Activated CD8-positive, alpha-beta memory T cell treated with anti-CD3 and anti-CD28 coated beads, Interleukin-2, amount 50 U/mL, for 1 hour (primary cell): ENCODE data around the gene RIPOR3.

Experiments
- DNase-seq: peaks from one replicate; pipeline ENCODE4 v3.0.0-alpha.2; 2020; ENCODE audit errors: extremely low read depth

The RIPOR3 gene

GRCh38 chr20:50690650-50691572 is at the start of gene RIPOR3:
Gene RIPOR3, minus strand, starts transcription at chr20:50691542. Its CDS starts 414 bp downstream, at chr20:50691128.
- no peak for DNase-seq

- DNase-seq: no peak
Measured at GRCh38 chr20:50737352-50737751, 46.0 kb upstream of the RIPOR3 start.

GRCh38 chr20:50735813-50736212 is 44.5 kb upstream of the RIPOR3 start:
- DNase-seq: no peak

DNA sequence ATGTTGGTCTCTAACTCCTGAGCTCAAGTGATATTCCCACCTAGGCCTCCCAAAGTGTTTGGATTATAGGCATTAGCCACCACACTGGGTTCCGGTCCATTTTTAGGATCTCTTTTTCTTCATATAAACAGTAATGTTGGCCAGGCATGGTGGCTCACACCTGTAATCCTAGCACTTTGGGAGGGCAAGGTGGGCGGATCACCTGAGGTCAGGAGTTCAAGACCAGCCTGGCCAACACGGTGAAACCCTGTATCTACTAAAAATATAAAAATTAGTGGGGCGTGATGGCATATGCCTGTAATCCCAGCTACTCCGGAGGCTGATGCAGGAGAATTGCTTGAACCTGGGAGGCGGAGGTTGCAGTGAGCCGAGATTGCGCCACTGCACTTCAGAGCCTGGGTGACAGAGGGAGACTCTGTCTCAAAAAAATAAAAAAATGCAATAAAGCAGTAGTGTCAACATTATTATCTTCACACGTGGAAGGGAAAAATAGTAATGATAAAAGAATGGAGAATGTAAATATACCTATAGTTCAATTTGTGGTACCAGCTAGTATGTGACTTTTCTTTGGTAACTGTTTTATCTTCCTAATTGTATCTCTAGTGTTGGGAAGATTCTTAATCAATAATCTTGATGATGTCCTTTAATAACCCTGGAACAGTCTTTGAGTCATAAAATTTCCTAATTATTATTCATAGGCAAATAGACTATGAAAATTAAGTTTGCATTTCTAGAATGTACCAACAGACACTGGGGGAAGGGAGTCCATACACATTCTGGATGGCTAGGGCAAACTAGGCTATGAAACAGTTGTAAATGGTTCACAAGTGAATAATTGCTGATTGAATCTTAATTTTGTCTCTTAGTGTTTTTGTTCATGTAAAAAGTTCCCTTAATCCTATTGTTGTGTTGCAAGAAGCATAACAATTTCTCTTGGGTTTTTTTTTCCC is 43.7 kb upstream of the RIPOR3 start:
- DNase-seq: no peak

GRCh38 chr20:50733644-50734349 is 42.5 kb upstream of the RIPOR3 start:
- no peak for DNase-seq

- DNase-seq: no peak
Measured at GRCh38 chr20:50731930-50732690, 40.8 kb upstream of the RIPOR3 start.

DNA sequence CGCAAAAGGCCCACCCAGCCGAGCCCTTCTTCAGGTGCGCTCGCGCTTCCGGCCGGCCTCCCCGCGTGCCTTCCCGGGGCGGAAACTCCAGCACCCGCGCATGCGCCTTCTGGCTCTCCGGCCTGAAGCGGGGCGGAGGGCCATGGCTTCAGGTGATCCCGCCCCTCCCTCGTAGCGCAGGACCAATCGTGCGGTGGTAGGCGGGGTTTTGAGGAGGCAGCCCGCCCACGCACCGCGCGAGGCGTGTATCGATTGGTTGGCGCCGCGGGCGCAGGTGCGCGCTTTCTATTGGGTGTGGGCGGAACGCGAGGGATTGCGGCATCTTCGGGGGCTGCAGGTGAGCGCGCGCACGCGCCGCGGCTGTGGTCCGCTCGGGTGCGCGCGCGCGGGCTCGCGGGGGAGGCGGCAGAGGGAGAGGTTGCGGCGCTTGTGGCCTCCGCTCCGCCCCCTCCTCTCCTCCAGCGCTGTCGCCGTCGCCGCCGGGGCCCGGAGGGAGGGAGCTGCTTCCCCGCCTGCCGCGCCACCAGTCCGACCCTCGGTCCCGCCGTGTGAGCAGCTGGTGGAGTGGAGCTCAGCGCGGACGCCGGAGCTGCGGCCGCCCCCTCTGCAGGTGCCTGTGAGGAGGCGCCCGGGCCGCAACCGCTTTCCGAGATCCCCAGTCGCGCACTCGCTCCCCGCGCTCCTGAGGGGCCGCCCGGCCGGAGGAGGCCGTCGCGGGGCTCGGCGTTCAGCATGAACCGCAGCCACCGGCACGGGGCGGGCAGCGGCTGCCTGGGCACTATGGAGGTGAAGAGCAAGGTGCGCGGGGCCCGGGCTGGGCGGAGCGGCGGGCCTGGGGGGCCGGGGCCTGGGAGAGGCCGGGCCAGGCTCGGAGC is 40.0 kb upstream of the RIPOR3 start, which contains the start of gene PARD6B:
PARD6B (plus strand) TSS at position 526 of the 875 bp plus-strand sequence; CDS start at position 733, 207 bp downstream.
- peak; percentile 99 for DNase-seq

GRCh38 chr20:50730765-50731054 is 39.4 kb upstream of the RIPOR3 start:
- DNase-seq: no peak

DNA sequence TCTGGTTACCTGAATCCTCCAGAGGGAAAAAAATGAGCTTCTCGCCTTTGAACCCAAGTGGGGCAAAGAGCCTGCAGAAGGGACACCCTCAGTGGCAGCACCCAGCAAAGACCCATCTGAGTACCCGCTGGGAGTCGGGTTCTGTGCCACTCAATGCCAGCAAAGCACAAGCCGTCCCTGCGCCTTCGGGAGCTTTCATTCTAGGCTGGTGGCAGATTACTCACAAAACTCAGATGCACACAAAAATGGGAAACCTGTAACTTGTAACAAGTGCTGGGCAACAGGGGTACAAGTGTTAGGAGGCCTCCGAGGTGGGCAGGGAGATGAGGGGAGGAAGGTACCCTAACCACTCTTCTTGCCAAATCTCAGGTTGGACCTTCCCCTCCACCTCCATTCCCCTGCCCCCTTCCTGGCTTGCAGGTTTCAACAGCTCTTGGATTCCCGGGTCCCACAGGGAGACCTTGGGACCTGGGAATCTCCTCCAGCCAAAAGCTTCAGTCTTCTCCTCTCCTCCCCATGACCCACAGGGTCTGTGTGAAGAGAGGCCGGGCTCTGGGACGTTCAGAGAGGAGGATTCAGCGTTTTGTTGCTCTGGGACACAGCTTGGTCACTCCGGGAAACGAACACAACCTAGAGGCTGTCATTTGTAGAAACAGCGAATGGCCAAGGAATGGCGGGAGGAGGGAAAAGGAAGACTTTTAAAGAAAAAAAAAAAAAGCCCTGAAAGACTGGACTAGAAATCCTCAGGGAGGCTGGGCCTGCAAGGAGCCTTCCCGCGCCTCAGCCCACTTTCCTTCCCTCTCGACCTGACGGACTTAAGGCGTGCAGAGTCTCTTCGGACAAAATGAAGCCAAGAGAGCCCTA is 38.8 kb upstream of the RIPOR3 start:
- DNase-seq: no peak

GRCh38 chr20:50728981-50729874 is 37.9 kb upstream of the RIPOR3 start:
- DNase-seq: no peak

- no peak for DNase-seq
Measured at GRCh38 chr20:50728486-50728980, 37.2 kb upstream of the RIPOR3 start.

DNA sequence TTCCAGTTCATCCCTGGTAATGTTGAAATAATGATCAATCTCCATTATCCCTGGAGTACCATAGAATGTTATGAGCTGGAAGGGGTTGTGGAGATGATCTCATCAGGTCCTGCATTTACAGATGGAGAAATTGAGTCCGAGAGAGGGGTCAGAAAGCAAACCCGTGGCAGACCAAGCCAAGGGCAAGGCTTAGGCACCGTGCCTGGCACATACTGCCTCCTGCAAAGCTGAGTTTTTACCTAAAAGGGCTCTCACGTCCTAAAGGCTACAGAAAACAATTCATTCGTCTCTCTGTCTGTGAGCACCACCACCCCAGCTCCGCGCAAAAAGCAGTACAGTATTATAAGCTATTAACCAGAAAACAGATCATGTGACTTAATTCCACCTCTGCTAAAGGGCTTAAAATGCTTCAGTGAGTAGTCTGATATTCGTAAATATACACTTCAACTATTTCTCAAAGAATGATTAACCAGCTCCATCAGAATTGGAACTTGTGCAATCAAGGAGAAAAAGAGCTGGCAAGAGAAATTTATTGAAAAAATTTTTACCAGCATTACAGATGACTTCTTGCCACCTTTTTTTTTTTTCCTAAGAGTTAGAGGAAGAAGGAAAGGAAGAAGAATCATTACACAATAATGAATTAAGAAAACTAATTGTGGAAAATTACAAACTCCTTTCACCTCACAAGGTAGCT is 36.6 kb upstream of the RIPOR3 start:
- DNase-seq: no peak

- DNase-seq: no peak
Measured at GRCh38 chr20:50726955-50727791, 35.8 kb upstream of the RIPOR3 start.

DNA sequence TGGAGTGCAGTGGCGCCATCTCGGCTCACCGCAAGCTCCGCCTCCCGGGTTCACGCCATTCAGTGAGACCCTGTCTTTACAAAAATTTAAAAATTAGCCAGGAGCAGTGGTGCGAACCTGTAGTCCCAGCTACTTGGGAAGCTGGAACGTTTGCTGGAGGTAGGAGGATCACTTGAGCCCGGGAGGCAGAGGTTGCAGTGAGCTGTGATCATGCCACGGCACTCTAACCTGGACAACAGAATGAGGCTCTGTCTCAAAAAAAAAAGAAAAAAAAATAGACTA is 34.3 kb upstream of the RIPOR3 start:
- DNase-seq: no peak

DNA sequence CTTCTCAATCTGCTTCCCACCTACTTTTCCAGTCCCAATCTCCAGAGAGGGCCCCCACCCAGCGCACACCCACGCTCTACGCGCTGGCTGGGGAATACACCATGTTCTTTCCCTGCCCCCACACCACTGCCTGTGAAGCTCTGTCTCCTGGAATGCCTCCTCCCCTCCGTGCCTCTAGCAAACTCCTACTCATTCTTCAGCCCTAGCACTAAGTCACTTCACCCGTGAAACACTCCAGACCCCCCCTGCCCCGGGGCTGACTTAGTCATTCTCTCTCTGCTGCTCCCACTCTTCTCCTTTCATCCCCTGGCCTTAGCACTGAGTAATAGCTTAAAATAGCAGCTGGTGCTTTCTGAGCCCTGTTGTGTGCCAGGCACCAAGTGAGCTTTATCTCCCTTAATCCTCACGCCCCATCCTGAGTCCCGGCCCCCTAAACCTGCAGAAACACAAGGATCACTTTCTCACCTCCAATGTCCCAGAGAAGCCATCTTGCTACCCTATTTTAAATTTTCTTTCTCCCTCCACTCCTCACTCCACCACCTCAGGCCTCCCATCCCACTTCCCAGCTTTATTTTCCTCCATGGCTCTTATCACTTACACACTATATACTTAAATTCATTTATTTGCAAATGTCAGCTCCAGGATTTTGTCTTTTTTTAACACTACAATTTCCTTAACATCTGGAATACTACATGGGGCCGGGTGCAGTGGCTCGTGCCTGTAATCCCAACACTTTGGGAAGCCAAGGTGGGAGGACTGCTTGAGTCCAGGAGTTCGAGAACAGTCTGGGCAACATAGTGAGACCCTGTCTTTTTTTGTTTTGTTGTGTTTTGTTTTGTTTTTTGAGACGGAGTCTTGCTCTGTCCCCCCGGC is 33.7 kb upstream of the RIPOR3 start:
- no peak for DNase-seq
